GM23338 (cell line): ENCODE measurements around the gene RPS6KB1. TPM values are rescaled to one million over a fixed set of nuclear protein-coding genes. Genes with fewer than 3 reads are reported as not detected.
"Not testable (repeated sequence)": the region's sequence is repeated elsewhere in the genome, so short reads cannot be mapped to it uniquely, and the experiment has no call there.

ENCODE experiments used
- ATAC-seq: fragments of 200-7000 bp; cut with Tn5 transposase; 3 replicates; pipeline ENCODE4 v1.9.1; 2020
- DNase-seq: peaks from one replicate; pipeline ENCODE4 v3.0.0-alpha.2; 2015; ENCODE audit warnings: low spot score
- H2AFZ ChIP-seq: fragments of 200-600 bp; sonication (generic); 2 replicates; pipeline ENCODE4 v1.8.0; 2016; ENCODE audit warnings: antibody characterized with exemption, mild to moderate bottlenecking, moderate library complexity
- H3F3A ChIP-seq: fragments of 200-600 bp; sonication (generic); replicated peaks from 2 replicates; pipeline ENCODE4 v1.8.0; 2017; ENCODE audit warnings: antibody characterized with exemption, mixed run types, low read depth
- H3K27ac ChIP-seq: fragments of 200-600 bp; sonication (generic); 2 replicates; pipeline ENCODE4 v1.6.1; 2016; ENCODE audit warnings: low read depth
- H3K27me3 ChIP-seq: fragments of 200-600 bp; sonication (generic); 2 replicates; pipeline ENCODE4 v1.8.0; 2016; ENCODE audit warnings: mild to moderate bottlenecking, mixed run types, moderate library complexity; ENCODE audit not compliant: insufficient read depth
- H3K36me3 ChIP-seq: fragments of 200-600 bp; sonication (generic); 2 replicates; pipeline ENCODE4 v1.8.0; 2016; ENCODE audit warnings: mild to moderate bottlenecking; ENCODE audit not compliant: insufficient read depth
- H3K4me1 ChIP-seq: fragments of 200-600 bp; sonication (generic); 2 replicates; pipeline ENCODE4 v1.8.0; 2016; ENCODE audit warnings: mild to moderate bottlenecking, moderate library complexity; ENCODE audit not compliant: insufficient read depth
- H3K4me2 ChIP-seq: fragments of 200-600 bp; sonication (generic); 2 replicates; pipeline ENCODE4 v1.7.1; 2017; ENCODE audit warnings: mixed run types
- H3K4me3 ChIP-seq: fragments of 200-600 bp; sonication (generic); 2 replicates; pipeline ENCODE4 v1.6.1; 2016; ENCODE audit warnings: mixed run types
- H3K79me2 ChIP-seq: fragments of 200-600 bp; sonication (generic); replicated peaks from 2 replicates; pipeline ENCODE4 v1.8.0; 2017; ENCODE audit warnings: mild to moderate bottlenecking; ENCODE audit not compliant: insufficient read depth
- H3K9me2 ChIP-seq: fragments of 200-600 bp; sonication (generic); 2 replicates; pipeline ENCODE4 v1.8.0; 2017; ENCODE audit not compliant: insufficient read depth
- H4K20me1 ChIP-seq: fragments of 200-600 bp; sonication (generic); replicated peaks from 2 replicates; pipeline ENCODE4 v1.8.0; 2017; ENCODE audit warnings: mild to moderate bottlenecking; ENCODE audit not compliant: insufficient read depth
- H3K27ac Mint-ChIP-seq: 2 replicates; pipeline ENCODE4 v1.8.0; 2020; ENCODE audit warnings: inconsistent platforms, mild to moderate bottlenecking, moderate library complexity, mixed read lengths
- H3K27me3 Mint-ChIP-seq: 3 replicates; pipeline ENCODE4 v1.8.0; 2022; ENCODE audit warnings: low read depth, mild to moderate bottlenecking, moderate library complexity, mixed read lengths, inconsistent platforms; ENCODE audit not compliant: insufficient read depth, poor library complexity
- H3K36me3 Mint-ChIP-seq: 3 replicates; pipeline ENCODE4 v1.8.0; 2021; ENCODE audit warnings: low read depth, mild to moderate bottlenecking, inconsistent platforms, moderate library complexity, mixed read lengths
- H3K4me1 Mint-ChIP-seq: 3 replicates; pipeline ENCODE4 v1.8.0; 2020; ENCODE audit warnings: mild to moderate bottlenecking, inconsistent platforms, mixed read lengths
- H3K4me3 Mint-ChIP-seq: 3 replicates; pipeline ENCODE4 v1.8.0; 2021; ENCODE audit warnings: moderate library complexity, mild to moderate bottlenecking, inconsistent platforms, mixed read lengths
- H3K9me3 Mint-ChIP-seq: 3 replicates; pipeline ENCODE4 v1.8.0; 2020; ENCODE audit warnings: moderate library complexity, mild to moderate bottlenecking, inconsistent platforms, mixed read lengths
- CREB1 ChIP-seq: fragments of 250-450 bp; sonication (Bioruptor Pico); IDR thresholded peaks from 2 replicates; pipeline ENCODE4 v1.5.0; 2020; ENCODE audit warnings: low read depth, mild to moderate bottlenecking, moderate library complexity
- EZH2phosphoT487 ChIP-seq: fragments of 200-600 bp; sonication (generic); IDR thresholded peaks from one replicate; pipeline ENCODE4 v1.8.1; 2018; ENCODE audit warnings: antibody characterized with exemption; ENCODE audit not compliant: unreplicated experiment
- ZNF114 ChIP-seq: fragments of 250-450 bp; sonication (Bioruptor Pico); IDR thresholded peaks from 2 replicates; pipeline ENCODE4 v1.5.0; 2020; ENCODE audit warnings: mild to moderate bottlenecking, moderate library complexity
- ZNF331 ChIP-seq: fragments of 250-450 bp; sonication (Bioruptor Pico); IDR thresholded peaks from 2 replicates; pipeline ENCODE4 v1.5.0; 2020; ENCODE audit warnings: low read depth, mild to moderate bottlenecking, moderate library complexity
- polyA plus RNA-seq: library from polyadenylated mRNA; unstranded; fragments of >200 nt; fragmentation: Nextera tagmentation; extraction: Ambion mirVana; gene quantifications from 2 replicates; pipeline ENCODE4 v1.2.1, GENCODE V29; 2016
- total RNA-seq: library from RNA; depleted of rRNA; stranded (reverse); fragments of >200 nt; shearing (Covaris generic); gene quantifications from 2 replicates; pipeline ENCODE4 v1.2.3, GENCODE V29; 2014
- TF ChIP-seq, protein P1 (sequence below): IDR thresholded peaks from one replicate; pipeline ENCODE4 v1.6.1; 2018; ENCODE audit warnings: antibody characterized with exemption; ENCODE audit not compliant: unreplicated experiment
- TF ChIP-seq, protein P2 (sequence below), 2 experiments: fragments of 200-600 bp in 1 of 2; sonication (generic) in 1 of 2; conservative IDR thresholded peaks; 2 replicates each; pipeline versions ENCODE4 v1.5.1 to v1.6.1; 2016 to 2017; ENCODE audit warnings: antibody characterized with exemption in 2 of 2, low read depth in 2 of 2, mild to moderate bottlenecking in 2 of 2, moderate library complexity in 1 of 2

RPS6KB1 gene
- total and polyA plus RNA-seq, 2 experiments from 2014 or later, result 19.5 to 21.7 TPM

DNA sequence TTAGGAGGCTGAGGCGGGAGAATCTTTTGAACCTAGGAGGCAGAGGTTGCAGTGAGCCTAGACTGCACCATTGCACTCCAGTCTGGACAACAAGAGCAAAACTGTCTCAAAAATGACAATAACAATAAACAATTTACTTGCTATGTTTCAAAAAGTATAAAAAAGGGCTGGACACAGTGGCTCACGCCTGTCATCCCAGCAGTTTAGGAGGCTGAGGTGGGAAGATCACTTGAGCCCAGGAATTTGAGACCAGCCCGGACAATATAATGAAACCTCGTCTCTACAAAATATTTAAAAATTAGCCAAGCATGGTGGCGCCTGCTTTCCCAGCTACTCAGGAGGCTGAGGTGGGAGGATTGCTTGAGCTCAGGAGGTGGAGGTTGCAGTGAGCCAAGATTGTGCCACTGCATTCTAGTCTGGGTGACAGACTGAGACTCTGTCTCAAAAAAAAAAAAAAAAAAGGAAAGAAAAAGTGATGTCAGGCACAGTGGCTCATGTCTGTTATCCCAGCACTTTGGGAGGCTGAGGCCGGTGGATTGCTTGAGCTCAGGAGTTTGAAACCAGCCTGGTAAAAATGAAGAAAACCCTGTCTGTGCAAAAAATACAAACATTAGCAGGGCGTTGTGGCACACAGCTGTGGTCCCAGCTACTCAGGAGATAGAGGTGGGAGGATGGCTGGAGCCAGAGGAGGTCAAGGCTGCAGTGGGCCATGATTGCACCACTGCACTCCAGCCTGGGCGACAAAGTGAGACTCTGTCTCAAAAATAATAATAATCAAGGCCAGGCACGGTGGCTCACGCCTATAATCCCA, 38.8 kb upstream of the RPS6KB1 start:
- H3K4me3 ChIP-seq, H4K20me1 ChIP-seq, H3K79me2 ChIP-seq, H3K36me3 Mint-ChIP-seq, H3K27ac Mint-ChIP-seq, H3F3A ChIP-seq, DNase-seq, H3K36me3 ChIP-seq, H3K4me1 ChIP-seq, H3K9me3 Mint-ChIP-seq, H2AFZ ChIP-seq, H3K4me2 ChIP-seq, H3K9me2 ChIP-seq, H3K27me3 ChIP-seq, ATAC-seq, H3K4me3 Mint-ChIP-seq: not testable (repeated sequence)
- peak overlapping the region; percentile 65 for H3K27ac ChIP-seq
- Mint-ChIP-seq H3K4me1 (peaks cover 25% of the 10 kb centered on the region), H3K27me3 (peaks cover 16% of the 10 kb centered on the region)

DNA sequence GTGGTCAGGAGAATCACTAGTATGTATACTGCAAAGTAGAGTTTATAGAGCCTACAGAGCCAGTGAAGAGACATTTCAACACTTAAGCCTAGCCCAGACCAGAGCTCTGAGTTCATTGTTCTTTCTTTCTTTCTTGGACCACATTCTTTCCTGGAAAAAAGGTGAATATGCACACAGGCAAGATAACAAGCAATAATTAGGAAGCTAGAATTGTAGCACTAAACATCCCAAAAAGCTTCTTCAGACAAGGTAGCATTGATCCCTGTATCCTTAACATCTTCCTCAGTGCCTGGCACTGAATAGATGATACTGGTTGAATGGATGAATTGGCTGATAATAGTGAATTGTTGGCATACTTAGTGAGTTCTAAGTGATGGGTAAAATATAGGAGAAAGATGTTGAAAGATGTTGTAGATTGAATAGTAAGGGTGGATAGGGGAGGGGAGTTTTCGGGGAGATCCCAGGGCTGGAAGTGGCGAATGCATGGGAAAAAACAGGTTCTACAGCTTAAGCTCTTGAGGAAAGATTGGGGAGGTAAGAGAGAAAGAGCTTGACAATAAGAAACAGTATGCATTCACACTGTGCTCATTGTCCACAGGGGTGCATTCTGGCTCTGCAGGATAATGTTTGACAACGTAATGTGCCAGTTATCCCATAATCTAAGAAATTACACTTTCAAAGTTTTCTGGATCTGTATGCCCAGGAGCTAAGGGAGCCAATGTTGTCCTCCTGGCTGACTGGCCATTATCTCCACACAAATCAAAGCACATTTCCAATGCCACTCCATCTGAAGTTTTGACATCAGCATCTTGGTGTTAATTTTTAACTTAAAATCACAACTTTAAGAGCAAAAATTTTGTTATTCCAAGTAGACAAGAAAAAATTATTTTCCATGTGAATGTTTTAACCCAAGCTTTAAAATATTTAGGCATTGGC, 35.8 kb upstream of the RPS6KB1 start:
- Histone ChIP-seq H3K4me3 (no peak overlapping the region), H3K4me1 (no peaks in the 10 kb centered on the region), H3K79me2 (no peaks in the 10 kb centered on the region), H3K4me2 (no peak overlapping the region), H3K9me2 (peaks cover 5% of the 10 kb centered on the region; the same call in 1 of the 2 replicates), H3K27me3 (no peaks in the 10 kb centered on the region), H4K20me1 (no peaks in the 10 kb centered on the region), H3F3A (no peaks in the 10 kb centered on the region), H3K36me3 (peaks cover 6% of the 10 kb centered on the region), H2AFZ (no peak overlapping the region), H3K27ac (peak overlapping the region; percentile 30; the same call in 1 of the 2 replicates)
- peak; percentile 63 for DNase-seq
- Mint-ChIP-seq H3K9me3 (no peaks in the 10 kb centered on the region; the same call in 2 of the 3 replicates), H3K36me3 (peaks cover 25% of the 10 kb centered on the region), H3K4me1 (peaks cover 18% of the 10 kb centered on the region), H3K27me3 (peaks cover 5% of the 10 kb centered on the region), H3K27ac (no peak overlapping the region), H3K4me3 (no peak overlapping the region)
- TF ChIP-seq CREB1 (CRISPR knock-in tag), result no peak
- TF ChIP-seq EZH2phosphoT487, result no peak
- TF ChIP-seq, protein P1, sequence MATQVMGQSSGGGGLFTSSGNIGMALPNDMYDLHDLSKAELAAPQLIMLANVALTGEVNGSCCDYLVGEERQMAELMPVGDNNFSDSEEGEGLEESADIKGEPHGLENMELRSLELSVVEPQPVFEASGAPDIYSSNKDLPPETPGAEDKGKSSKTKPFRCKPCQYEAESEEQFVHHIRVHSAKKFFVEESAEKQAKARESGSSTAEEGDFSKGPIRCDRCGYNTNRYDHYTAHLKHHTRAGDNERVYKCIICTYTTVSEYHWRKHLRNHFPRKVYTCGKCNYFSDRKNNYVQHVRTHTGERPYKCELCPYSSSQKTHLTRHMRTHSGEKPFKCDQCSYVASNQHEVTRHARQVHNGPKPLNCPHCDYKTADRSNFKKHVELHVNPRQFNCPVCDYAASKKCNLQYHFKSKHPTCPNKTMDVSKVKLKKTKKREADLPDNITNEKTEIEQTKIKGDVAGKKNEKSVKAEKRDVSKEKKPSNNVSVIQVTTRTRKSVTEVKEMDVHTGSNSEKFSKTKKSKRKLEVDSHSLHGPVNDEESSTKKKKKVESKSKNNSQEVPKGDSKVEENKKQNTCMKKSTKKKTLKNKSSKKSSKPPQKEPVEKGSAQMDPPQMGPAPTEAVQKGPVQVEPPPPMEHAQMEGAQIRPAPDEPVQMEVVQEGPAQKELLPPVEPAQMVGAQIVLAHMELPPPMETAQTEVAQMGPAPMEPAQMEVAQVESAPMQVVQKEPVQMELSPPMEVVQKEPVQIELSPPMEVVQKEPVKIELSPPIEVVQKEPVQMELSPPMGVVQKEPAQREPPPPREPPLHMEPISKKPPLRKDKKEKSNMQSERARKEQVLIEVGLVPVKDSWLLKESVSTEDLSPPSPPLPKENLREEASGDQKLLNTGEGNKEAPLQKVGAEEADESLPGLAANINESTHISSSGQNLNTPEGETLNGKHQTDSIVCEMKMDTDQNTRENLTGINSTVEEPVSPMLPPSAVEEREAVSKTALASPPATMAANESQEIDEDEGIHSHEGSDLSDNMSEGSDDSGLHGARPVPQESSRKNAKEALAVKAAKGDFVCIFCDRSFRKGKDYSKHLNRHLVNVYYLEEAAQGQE, result no peak
- TF ChIP-seq, protein P2, sequence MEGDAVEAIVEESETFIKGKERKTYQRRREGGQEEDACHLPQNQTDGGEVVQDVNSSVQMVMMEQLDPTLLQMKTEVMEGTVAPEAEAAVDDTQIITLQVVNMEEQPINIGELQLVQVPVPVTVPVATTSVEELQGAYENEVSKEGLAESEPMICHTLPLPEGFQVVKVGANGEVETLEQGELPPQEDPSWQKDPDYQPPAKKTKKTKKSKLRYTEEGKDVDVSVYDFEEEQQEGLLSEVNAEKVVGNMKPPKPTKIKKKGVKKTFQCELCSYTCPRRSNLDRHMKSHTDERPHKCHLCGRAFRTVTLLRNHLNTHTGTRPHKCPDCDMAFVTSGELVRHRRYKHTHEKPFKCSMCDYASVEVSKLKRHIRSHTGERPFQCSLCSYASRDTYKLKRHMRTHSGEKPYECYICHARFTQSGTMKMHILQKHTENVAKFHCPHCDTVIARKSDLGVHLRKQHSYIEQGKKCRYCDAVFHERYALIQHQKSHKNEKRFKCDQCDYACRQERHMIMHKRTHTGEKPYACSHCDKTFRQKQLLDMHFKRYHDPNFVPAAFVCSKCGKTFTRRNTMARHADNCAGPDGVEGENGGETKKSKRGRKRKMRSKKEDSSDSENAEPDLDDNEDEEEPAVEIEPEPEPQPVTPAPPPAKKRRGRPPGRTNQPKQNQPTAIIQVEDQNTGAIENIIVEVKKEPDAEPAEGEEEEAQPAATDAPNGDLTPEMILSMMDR (conservative IDR thresholded peaks at IDR 0.05; ENCODE audit: low read depth in 2 of 2), result no peak
- TF ChIP-seq ZNF331 (CRISPR knock-in tag), result no peak
- TF ChIP-seq ZNF114 (CRISPR knock-in tag), result no peak
- peak; percentile 70 for ATAC-seq
